HG02973 (cell line): Measurements from ENCODE around the gene LETM1.

Source experiments
- ATAC-seq: cut with Tn5 transposase; IDR thresholded peaks from one replicate; pipeline ENCODE4 v1.9.1; 2021; ENCODE audit warnings: moderate library complexity; ENCODE audit not compliant: unreplicated experiment

LETM1 gene

DNA sequence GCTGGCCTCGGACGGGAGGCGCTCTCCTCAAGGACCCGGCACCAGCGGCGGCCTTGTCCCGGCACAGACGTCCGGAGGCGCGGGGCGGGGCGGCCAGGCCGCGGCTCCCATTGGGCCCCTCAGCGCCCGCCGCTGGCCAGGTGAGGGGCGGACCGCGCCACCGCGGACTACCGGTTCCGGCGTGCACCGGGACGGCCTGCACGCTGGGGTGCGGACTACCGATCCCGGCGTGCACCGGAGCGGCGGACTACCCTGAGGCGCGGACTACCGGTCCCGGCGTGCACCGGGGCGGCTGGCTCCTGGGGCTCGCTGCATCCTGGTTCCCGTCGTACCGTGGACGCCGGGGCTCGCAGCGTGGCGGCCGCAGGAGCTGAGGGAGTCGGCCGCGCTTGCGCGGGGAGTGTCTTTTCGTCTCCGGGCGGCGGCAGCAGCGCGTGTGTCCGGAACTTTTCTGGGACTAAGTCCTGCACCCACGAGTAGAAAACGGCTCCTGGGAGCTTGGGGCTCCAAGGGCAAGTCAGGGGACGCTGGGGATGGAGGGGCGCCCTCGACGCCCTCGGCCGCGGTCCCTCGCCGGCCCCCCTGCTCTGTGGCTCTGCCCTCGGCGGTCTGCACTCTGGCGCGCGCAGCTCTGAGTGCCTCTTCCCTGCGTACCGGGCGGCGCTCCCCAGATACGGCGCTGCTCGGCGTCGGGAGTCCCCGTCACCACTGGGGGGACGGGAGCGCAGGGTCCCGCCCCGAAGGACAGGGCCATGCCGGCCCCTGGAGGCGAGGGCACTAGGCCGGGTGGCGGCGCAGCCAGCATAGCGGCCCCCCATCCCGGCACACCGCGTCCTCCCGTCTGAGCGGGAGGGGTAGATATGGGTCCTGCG, at the start of gene LETM1:
Gene LETM1 (minus strand): TSS at position 86 of the 872 bp plus-strand sequence. CDS start 206 bp downstream, outside the sequence.
- ATAC-seq = peak; percentile 91

DNA sequence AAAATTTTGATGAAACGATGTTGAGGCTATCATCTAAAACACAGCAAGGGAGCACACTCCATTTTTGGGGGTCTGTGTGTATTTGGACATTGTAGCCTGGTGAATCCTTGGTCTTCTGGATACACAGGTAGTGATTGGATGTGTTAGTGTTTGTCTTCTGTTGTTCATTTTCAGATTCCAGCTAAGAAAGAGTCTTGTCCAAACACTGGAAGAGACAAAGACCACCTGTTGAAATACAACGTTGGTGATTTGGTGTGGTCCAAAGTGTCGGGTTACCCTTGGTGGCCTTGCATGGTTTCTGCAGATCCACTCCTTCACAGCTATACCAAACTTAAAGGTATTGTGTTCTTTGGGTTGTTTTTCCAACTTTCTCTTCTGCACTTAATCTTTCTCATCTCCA, 48.1 kb upstream of the LETM1 start:
- no peak for ATAC-seq

- ATAC-seq = no peak
Observed at GRCh38 chr4:1903035-1903434, 47.1 kb upstream of the LETM1 start.

GRCh38 chr4:1902243-1902642, 46.3 kb upstream of the LETM1 start:
- no peak for ATAC-seq

DNA sequence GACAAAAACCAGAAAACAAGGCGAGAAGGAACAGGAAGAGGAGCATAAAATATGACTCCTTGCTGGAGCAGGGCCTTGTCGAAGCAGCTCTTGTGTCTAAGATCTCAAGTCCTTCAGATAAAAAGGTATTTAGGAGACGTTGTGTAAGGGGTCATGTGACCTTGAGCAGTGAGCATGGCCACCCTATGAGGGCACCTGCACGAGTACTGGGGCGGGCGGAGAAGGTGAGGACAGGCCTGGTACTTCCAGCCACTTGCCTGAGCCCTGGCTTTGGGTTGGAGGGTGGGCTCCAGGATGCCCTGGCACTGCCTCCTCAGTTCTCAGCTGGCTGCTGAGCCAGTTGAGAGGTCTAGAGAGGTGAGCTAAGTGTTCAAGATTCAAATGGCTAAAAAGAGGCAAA, 45.2 kb upstream of the LETM1 start:
- no peak for ATAC-seq

DNA sequence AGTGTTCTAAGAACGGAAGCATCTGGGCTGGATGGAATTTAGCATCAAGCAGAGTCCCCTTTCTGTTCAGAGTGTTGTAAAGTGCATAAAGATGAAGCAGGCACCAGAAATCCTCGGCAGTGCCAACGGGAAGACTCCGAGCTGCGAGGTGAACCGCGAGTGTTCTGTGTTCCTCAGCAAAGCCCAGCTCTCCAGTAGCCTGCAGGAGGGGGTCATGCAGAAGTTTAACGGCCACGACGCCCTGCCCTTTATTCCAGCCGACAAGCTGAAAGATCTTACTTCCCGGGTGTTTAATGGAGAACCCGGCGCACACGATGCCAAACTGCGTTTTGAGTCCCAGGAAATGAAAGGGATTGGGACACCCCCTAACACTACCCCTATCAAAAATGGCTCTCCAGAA, 44.7 kb upstream of the LETM1 start:
- ATAC-seq = no peak

DNA sequence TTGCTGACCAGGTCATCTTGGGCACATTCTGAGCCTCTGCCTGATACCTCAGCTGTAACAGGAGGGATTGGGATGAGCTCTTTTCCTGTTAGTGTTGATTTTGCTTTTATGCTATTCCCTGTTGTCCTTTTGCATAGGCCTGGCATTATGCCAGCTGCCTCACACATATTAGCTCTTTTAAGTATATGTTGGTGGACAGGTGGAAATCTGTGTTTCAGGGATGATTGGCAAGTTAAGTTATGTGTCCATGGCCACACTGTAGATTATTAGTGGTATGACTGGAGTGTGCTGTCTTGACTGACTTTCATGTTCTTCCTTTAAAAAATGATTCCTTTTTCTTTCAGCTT, 44.1 kb upstream of the LETM1 start:
- no peak for ATAC-seq

GRCh38 chr4:1899149-1900086, 43.5 kb upstream of the LETM1 start:
- ATAC-seq = peak; percentile 73

- no peak for ATAC-seq
Observed at GRCh38 chr4:1898681-1899080, 42.7 kb upstream of the LETM1 start.

- no peak for ATAC-seq
Observed at GRCh38 chr4:1898007-1898406, 42.1 kb upstream of the LETM1 start.

DNA sequence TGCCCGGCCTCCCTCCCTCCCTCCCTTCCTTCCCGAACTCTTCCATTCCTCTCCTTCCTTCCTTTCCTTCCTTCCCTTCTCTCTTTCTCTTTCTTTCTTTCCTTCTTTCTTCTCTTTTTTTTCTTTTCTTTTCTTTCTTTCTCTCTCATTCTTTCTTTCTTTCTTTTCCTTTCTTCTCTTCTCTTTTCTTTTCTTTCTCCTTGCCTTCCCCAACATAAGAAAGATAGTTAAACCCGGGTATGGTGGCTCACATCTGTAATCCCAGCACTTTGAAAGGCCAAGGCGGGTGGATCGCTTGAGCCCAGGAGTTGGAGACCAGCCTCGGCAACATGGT, 40.7 kb upstream of the LETM1 start:
- ATAC-seq = no peak

DNA sequence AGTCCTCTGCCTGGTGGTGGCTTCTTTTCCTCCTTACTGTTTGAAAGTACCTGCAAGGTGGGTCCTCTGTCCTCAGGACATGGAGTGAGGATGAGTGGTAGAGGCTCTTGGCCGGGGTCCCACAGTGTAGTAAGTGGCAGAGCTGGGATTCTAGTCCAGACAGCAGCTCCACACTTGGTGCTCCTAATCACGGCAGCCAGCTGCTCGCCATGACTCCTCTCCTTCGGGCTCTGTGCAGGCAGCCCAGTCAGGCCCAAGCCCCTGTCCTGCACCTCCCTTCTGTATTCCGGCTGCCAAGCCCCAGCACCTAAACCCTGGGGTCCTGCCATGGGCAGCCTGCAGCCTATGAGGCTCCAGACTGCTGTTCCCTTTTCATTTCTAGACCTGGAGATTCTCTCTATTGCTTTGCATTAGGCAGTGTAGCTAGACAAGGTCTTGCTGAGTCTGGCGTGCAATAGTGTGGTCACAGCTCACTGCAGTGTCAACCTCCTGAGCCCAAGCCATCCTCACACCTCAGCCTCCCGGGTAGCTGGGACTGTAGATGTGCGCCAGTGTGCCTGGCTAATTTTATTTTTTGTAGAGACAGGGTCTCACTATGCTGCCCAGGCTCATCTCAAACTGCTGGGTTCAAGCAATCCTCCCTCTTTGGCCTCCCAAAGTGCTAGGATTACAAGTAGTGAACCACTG, 40.2 kb upstream of the LETM1 start:
- no peak for ATAC-seq

GRCh38 chr4:1890979-1891570, 35.1 kb upstream of the LETM1 start:
- no peak for ATAC-seq

- ATAC-seq = no peak
Observed at GRCh38 chr4:1887052-1887451, 31.1 kb upstream of the LETM1 start.

- no peak for ATAC-seq
Observed at GRCh38 chr4:1885414-1885813, 29.5 kb upstream of the LETM1 start.

- no peak for ATAC-seq
Observed at GRCh38 chr4:1883583-1883982, 27.6 kb upstream of the LETM1 start.

- ATAC-seq = no peak
Observed at GRCh38 chr4:1882850-1883271, 26.9 kb upstream of the LETM1 start.

- no peak for ATAC-seq
Observed at GRCh38 chr4:1880332-1880731, 24.4 kb upstream of the LETM1 start.

- ATAC-seq = no peak
Observed at GRCh38 chr4:1879485-1879884, 23.5 kb upstream of the LETM1 start.

DNA sequence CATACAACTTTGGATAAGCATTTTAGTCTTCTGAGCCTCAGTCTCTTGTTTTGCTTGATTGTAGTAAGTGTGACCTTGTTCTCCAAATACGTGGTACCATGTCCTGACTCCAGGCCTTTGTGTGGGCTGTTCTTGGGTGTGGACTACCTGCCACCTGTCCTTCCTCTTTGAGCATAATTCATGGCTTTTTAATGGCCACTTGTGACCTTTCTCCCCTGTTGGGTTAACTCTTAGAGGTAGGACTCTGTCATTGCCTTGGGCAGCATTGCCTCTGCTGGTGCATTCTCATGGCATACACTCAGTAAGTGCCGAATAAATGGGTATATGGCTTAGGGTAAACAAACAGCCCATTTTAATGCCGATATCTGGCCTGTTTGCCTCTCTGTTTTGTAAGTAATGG, 18.2 kb upstream of the LETM1 start:
- no peak for ATAC-seq

GRCh38 chr4:1873776-1874175, 17.8 kb upstream of the LETM1 start:
- ATAC-seq = no peak
